ENCODE results near the gene WASHC3.
"Not testable (repeated sequence)": the region's sequence is repeated elsewhere in the genome, so short reads cannot be mapped to it uniquely, and the experiment has no call there.

GRCh38 chr12:102072092-102072491 is 10.3 kb upstream of the WASHC3 start:
- not testable (repeated sequence) for TF ChIP-seq CTCF (conservative IDR thresholded peaks at IDR 0.05; ENCODE audit: low read depth, low read length); EZH2 (IDR thresholded peaks at IDR 0.05; ENCODE audit: borderline replicate concordance, low read depth, low read length, poor library complexity, severe bottlenecking)
